Lower leg skin (tissue), 3 donors: ENCODE data around the gene KAT6B.

Source experiments
- CTCF ChIP-seq, 3 donors: fragments of 450-650 bp; IDR thresholded peaks; one replicate each; pipeline ENCODE4 v1.5.1; 2016; ENCODE audit warnings: antibody characterized with exemption in 3 of 3, mild to moderate bottlenecking in 3 of 3, moderate library complexity in 2 of 3
- POLR2A ChIP-seq, 2 donors: fragments of 450-650 bp; IDR thresholded peaks; one replicate each; pipeline ENCODE4 v1.6.1; 2016 to 2017; ENCODE audit warnings: antibody characterized with exemption in 2 of 2, mild to moderate bottlenecking in 1 of 2, moderate library complexity in 1 of 2

- no peak for TF ChIP-seq CTCF (IDR thresholded peaks at IDR 0.05)
- TF ChIP-seq POLR2A (IDR thresholded peaks at IDR 0.05): no peak
These were observed 161.1 kb downstream of the KAT6B start for GRCh38 chr10:74987339-74988053.
